Parathyroid adenoma (tissue), 2 donors: ENCODE measurements around the gene RNASE8.

ENCODE experiments used
- H2AFZ ChIP-seq: fragments of 300-600 bp; sonication (generic); one replicate; pipeline ENCODE4 v1.7.0; 2017; ENCODE audit warnings: antibody characterized with exemption, mild to moderate bottlenecking
- H3K27ac ChIP-seq: fragments of 300-600 bp; sonication (generic); one replicate; pipeline ENCODE4 v1.7.0; 2017
- H3K27me3 ChIP-seq: fragments of 300-600 bp; sonication (generic); one replicate; pipeline ENCODE4 v1.7.0; 2017; ENCODE audit warnings: low read length; ENCODE audit not compliant: control insufficient read depth, insufficient read depth
- H3K36me3 ChIP-seq: fragments of 300-600 bp; sonication (generic); one replicate; pipeline ENCODE4 v1.7.0; 2017; ENCODE audit warnings: low read length; ENCODE audit not compliant: control insufficient read depth, insufficient read depth
- H3K4me1 ChIP-seq: fragments of 300-600 bp; sonication (generic); one replicate; pipeline ENCODE4 v1.7.0; 2017; ENCODE audit warnings: control low read depth
- H3K4me2 ChIP-seq: fragments of 300-600 bp; sonication (generic); one replicate; pipeline ENCODE4 v1.7.0; 2017; ENCODE audit warnings: low read length
- H3K4me3 ChIP-seq: fragments of 300-600 bp; sonication (generic); one replicate; pipeline ENCODE4 v1.7.0; 2017; ENCODE audit warnings: low read depth, low read length
- H3K79me2 ChIP-seq: fragments of 300-600 bp; sonication (generic); one replicate; pipeline ENCODE4 v1.7.0; 2017; ENCODE audit warnings: control low read depth
- H3K9ac ChIP-seq: fragments of 300-600 bp; sonication (generic); one replicate; pipeline ENCODE4 v1.7.0; 2017; ENCODE audit warnings: mild to moderate bottlenecking
- H3K9me3 ChIP-seq: fragments of 300-600 bp; sonication (generic); one replicate; pipeline ENCODE4 v1.7.0; 2017; ENCODE audit warnings: low read length; ENCODE audit not compliant: control insufficient read depth
- CTCF ChIP-seq: fragments of 300-600 bp; sonication (generic); IDR thresholded peaks from one replicate; pipeline ENCODE4 v1.7.0; 2017; ENCODE audit warnings: antibody characterized with exemption, mild to moderate bottlenecking
- donor health status: primary hyperparathyroidism.

RNASE8 gene

DNA sequence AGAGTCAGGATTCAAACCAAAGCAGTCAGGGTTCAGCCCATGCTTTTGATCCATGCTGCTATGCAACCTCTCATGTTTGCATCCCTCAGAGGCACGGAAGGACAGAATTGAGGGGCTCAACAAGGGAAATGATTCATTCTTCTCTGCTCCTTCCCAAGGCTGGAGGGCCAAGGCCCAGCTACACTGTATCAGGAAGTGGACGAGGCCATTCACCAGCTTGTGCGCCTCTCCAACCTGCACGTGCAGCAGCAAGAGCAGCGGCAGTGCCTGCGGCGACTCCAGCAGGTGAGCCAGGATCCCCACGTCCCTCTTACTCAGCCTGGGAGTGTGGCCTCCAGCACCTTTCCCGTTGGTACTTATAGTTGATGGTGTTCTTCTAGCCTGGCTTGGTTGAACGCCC is 21.1 kb downstream of the RNASE8 start:
- Histone ChIP-seq H3K36me3 (no peaks in the 10 kb centered on the region), H3K4me1 (peaks cover 2% of the 10 kb centered on the region), H3K9ac (no peak overlapping the region), H3K4me2 (no peak overlapping the region), H3K27me3 (no peaks in the 10 kb centered on the region), H3K9me3 (no peaks in the 10 kb centered on the region), H2AFZ (no peak overlapping the region), H3K4me3 (no peak overlapping the region), H3K27ac (no peak overlapping the region), H3K79me2 (peaks cover 10% of the 10 kb centered on the region)
- TF ChIP-seq CTCF: no peak

DNA sequence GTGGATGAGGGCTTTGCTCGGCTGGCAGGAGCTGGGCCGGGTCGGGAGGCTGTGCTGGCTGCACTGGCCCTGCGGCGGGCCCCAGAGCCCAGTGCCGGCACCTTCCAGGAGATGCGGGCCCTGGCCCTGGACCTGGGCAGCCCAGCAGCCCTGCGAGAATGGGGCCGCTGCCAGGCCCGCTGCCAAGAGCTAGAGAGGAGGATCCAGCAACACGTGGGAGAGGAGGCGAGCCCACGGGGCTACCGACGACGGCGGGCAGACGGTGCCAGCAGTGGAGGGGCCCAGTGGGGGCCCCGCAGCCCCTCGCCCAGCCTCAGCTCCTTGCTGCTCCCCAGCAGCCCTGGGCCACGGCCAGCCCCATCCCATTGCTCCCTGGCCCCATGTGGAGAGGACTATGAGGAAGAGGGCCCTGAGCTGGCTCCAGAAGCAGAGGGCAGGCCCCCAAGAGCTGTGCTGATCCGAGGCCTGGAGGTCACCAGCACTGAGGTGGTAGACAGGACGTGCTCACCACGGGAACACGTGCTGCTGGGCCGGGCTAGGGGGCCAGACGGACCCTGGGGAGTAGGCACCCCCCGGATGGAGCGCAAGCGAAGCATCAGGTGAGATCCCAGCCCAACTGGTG is 24.0 kb downstream of the RNASE8 start:
- H3K4me3 ChIP-seq: no peak overlapping the region
- no peaks in the 10 kb centered on the region for H3K27me3 ChIP-seq
- H3K9ac ChIP-seq: no peak overlapping the region
- no peak overlapping the region for H2AFZ ChIP-seq
- no peaks in the 10 kb centered on the region for H3K36me3 ChIP-seq
- H3K27ac ChIP-seq: no peak overlapping the region
- no peak overlapping the region for H3K4me2 ChIP-seq
- TF ChIP-seq CTCF: no peak
- no peaks in the 10 kb centered on the region for H3K9me3 ChIP-seq
- no peaks in the 10 kb centered on the region for H3K4me1 ChIP-seq
- peaks cover 4% of the 10 kb centered on the region for H3K79me2 ChIP-seq

DNA sequence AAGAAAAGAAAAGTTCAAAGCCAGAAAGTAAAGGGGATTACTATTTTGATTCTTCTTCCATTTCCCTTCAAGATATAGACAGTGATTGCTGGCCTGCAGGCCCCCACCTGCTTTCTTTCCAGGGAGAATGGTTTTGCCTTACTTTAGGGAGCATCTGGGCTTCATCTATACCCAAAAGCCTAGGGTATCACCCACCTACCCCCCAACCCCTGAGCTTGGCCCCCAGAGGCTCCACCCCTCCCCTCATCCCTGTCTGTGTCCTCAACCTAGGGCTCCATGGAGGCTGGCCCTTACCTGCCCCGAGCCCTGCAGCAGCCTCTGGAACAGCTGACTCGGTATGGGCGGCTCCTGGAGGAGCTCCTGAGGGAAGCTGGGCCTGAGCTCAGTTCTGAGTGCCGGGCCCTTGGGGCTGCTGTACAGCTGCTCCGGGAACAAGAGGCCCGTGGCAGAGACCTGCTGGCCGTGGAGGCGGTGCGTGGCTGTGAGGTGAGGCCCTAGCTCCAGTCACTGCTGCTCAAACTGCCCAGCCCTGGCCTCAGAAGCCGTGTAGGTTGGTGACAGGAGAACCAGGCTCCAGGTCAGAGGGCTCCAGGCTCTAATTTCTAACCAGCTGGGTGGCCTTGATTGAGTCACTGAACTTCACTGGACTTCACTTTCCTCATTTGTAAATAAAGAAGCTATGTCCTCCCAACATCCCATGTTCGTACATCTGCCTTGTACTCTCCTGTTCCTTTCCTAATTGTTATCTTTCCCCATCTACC is 26.1 kb downstream of the RNASE8 start:
- no peak overlapping the region for H3K27ac ChIP-seq
- no peak overlapping the region for H3K9ac ChIP-seq
- H3K4me3 ChIP-seq: no peak overlapping the region
- no peaks in the 10 kb centered on the region for H3K36me3 ChIP-seq
- peaks cover 4% of the 10 kb centered on the region for H3K79me2 ChIP-seq
- H2AFZ ChIP-seq: no peak overlapping the region
- peaks cover 6% of the 10 kb centered on the region for H3K4me1 ChIP-seq
- no peaks in the 10 kb centered on the region for H3K9me3 ChIP-seq
- H3K4me2 ChIP-seq: no peak overlapping the region
- no peak for TF ChIP-seq CTCF
- H3K27me3 ChIP-seq: no peaks in the 10 kb centered on the region

GRCh38 chr14:21084396-21084795 is 26.8 kb downstream of the RNASE8 start:
- Histone ChIP-seq H2AFZ (no peak overlapping the region), H3K4me2 (no peak overlapping the region), H3K27ac (no peak overlapping the region), H3K9ac (no peak overlapping the region), H3K79me2 (no peaks in the 10 kb centered on the region), H3K4me1 (peaks cover 6% of the 10 kb centered on the region), H3K9me3 (no peaks in the 10 kb centered on the region), H3K4me3 (no peak overlapping the region), H3K27me3 (no peaks in the 10 kb centered on the region), H3K36me3 (no peaks in the 10 kb centered on the region)
- no peak for TF ChIP-seq CTCF
